Mesangial cell (primary cell): Measurements from ENCODE around the gene ODF4. TPM values are rescaled to one million over a fixed set of nuclear protein-coding genes. Genes with fewer than 3 reads are reported as not detected.

Source experiments
- total RNA-seq: library from RNA; depleted of rRNA; stranded (reverse); fragments of >200 nt; gene quantifications from 2 replicates; pipeline ENCODE4 v1.2.3, GENCODE V29; 2015

The ODF4 gene, protein sequence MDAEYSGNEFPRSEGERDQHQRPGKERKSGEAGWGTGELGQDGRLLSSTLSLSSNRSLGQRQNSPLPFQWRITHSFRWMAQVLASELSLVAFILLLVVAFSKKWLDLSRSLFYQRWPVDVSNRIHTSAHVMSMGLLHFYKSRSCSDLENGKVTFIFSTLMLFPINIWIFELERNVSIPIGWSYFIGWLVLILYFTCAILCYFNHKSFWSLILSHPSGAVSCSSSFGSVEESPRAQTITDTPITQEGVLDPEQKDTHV
- total RNA-seq: not detected in 2 replicates

DNA sequence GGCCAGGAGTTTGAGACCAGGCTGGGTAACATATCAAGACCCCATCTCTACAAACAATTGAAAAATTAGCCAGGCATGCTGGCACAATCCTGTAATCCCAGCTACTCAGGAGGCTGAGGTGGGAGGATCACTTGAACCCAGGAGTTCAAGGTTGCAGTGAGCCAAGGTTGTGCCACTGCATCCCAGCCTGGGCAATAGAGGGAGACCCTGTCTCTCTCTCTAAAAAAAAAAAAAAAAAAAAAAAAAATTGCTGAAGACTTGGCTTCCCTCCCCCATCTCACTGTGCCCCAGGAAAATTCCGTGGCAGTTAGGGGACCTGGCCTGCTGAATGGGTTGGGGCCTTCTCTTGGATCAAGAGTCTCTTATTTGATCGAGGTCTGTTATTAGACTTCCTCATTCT is at the start of gene ODF4:
Gene ODF4, plus strand, starts transcription at position 301 of the 400 bp plus-strand sequence. CDS start 212 bp downstream, outside the sequence.

DNA sequence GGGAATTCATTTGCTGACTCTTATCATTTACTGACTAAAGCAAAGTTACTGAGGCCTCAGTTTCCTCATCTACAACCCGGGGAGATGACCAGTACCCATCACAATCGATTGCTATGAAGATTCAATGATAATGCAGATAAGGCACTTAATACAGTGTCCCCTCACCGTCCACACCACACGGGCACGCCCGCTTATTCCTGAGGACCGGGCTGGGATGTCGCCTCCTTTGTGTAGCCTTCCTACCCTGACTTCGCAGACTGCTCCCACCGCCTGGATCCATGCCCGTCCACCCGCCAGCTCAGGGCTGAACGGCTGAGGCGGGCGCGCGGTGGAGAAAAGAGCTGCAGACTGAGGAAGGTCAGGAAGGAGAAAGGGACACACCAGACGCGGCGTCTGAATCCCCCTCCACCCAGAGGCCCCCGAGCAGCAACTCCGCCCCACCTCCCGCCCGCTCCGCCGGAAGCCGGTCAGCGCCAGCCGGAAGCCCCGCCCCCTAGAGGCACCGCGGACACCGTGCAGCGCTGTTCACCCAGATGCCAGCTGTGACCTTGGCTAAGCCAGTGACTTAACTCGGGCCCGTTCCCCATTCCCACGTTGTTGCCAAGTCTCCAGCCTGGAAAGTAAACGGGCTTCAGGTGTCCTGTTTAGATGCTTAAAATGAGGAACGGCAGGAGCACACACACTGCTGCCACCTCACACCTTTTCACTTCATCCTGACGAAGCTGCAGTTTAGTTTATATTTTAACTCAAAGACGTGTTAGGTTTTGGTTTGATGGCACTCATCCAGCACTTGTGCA is 36.8 kb downstream of the ODF4 start, which contains the start of gene KRABD2:
Gene KRABD2, minus strand, starts transcription at position 434 of the 797 bp plus-strand sequence.

DNA sequence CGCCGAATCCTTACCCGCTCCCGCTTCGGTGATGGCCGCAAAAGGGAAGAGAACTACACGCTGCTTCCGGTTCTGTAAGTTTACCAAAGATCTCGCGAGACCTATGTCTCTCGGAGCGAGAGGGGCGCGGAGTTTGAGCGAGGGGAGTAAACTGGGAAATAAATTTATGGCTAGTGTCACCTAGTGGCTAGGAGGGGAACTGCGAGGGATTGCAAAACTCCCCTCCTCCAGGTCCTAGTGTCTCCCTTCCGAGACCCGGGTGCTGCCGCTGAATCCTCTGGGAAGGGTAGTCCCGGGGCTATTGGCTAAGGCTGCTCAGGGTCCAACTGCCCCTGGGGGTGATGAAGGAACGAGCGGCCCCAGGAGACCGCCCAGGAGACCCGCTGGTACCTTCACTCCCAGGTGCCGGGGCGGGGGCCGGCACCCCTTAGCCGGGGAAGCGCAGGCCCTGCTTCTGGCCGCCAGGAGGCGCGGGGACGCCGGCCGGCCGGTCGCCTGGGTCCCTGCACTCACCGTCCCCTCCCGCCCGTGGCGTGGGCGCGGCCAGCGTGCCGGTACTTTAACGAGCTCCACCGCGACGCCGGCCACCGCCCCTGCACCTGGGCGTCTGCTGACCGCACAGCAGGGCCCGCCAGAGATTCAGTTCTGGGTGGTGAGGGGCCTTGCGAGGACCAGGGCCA is 43.6 kb downstream of the ODF4 start, which contains the start of gene RPL26:
Gene RPL26, minus strand, starts transcription at position 51 of the 680 bp plus-strand sequence. CDS start 883 bp downstream, outside the sequence.

Other genes starting within 250 kb of the ODF4 start
- gene ALOXE3, start 221.3 kb upstream of the ODF4 start, total RNA-seq: under 0.01 and 0.49 TPM in 2 replicates
- under 0.01 and 1.3 TPM in 2 replicates for gene HES7, start 215.7 kb upstream of the ODF4 start, total RNA-seq
- gene PER1, start 187.4 kb upstream of the ODF4 start, total RNA-seq: 34.5 and 35.2 TPM in 2 replicates
- 7.0 and 10.1 TPM in 2 replicates for gene VAMP2, start 176.9 kb upstream of the ODF4 start, total RNA-seq
- gene TMEM107, start 163.5 kb upstream of the ODF4 start, total RNA-seq: 22.8 and 23.3 TPM in 2 replicates
- gene BORCS6, start 149.7 kb upstream of the ODF4 start, total RNA-seq: 8.3 and 10.1 TPM in 2 replicates
- 6.2 and 163 TPM in 2 replicates for gene AURKB, start 129.3 kb upstream of the ODF4 start, total RNA-seq
- 9.0 and 12.0 TPM in 2 replicates for gene CTC1, start 91.8 kb upstream of the ODF4 start, total RNA-seq
- gene PFAS, start 90.6 kb upstream of the ODF4 start, total RNA-seq: 34.7 and 73.0 TPM in 2 replicates
- gene RANGRF, start 51.2 kb upstream of the ODF4 start, total RNA-seq: 23.8 and 28.0 TPM in 2 replicates
- gene SLC25A35, start 44.4 kb upstream of the ODF4 start, total RNA-seq: 1.5 and 2.4 TPM in 2 replicates
- gene ARHGEF15, start 29.6 kb upstream of the ODF4 start, total RNA-seq: under 0.01 and 0.38 TPM in 2 replicates
- 2,046 and 2,123 TPM in 2 replicates for gene RPL26, start 43.4 kb downstream of the ODF4 start, total RNA-seq
- gene RNF222, start 58.0 kb downstream of the ODF4 start, total RNA-seq: not detected in 2 replicates
- 24.7 and 32.6 TPM in 2 replicates for gene NDEL1, start 96.0 kb downstream of the ODF4 start, total RNA-seq